Panc1 (cell line): ENCODE measurements around the gene ERC2. TPM values are rescaled to one million over a fixed set of nuclear protein-coding genes. Genes with fewer than 3 reads are reported as not detected.

ENCODE experiments used
- ATAC-seq: fragments of 200-7000 bp; cut with Tn5 transposase; 2 replicates; pipeline ENCODE4 v1.9.1; 2020; ENCODE audit warnings: mild to moderate bottlenecking, moderate library complexity
- BruUV-seq: library from RNA; stranded (reverse); fragments of 400-500 nt; replicated peaks from 2 replicates; lab custom pipeline; 2021; lab: Mats Ljungman, UMichigan
- CTCF ChIA-PET: fragments of 300-600 bp; sonication (Branson Sonifier 250); formaldehyde crosslinking; loops from one replicate; lab custom pipeline; 2022; ENCODE audit warnings: antibody characterized with exemption; lab: Charles Lee
- POLR2A ChIA-PET: fragments of 300-600 bp; sonication (Branson Sonifier 250); formaldehyde crosslinking; loops from one replicate; lab custom pipeline; 2022; ENCODE audit warnings: antibody characterized with exemption; lab: Charles Lee
- DNase-seq: peaks from one replicate; pipeline ENCODE4 v3.0.0-alpha.2; 2010; ENCODE audit warnings: low read depth, low spot score
- H3K27ac ChIP-seq: 2 replicates; pipeline ENCODE4 v1.5.1; 2011; ENCODE audit warnings: mild to moderate bottlenecking, low read length, inconsistent platforms
- H3K27me3 ChIP-seq: fragments of 200-500 bp; sonication (Bioruptor generic); 2 replicates; pipeline ENCODE4 v1.6.0; 2014; ENCODE audit warnings: low read length, inconsistent platforms; ENCODE audit not compliant: control insufficient read depth, insufficient read depth
- H3K36me3 ChIP-seq: fragments of 200-500 bp; sonication (Bioruptor generic); 2 replicates; pipeline ENCODE4 v1.5.1; 2014; ENCODE audit warnings: inconsistent platforms, mild to moderate bottlenecking, low read length, moderate library complexity; ENCODE audit not compliant: control insufficient read depth, insufficient read depth
- H3K4me1 ChIP-seq: 2 replicates; pipeline ENCODE4 v1.5.1; 2011; ENCODE audit warnings: inconsistent platforms, mild to moderate bottlenecking, low read length, moderate library complexity; ENCODE audit not compliant: control insufficient read depth, insufficient read depth
- H3K4me3 ChIP-seq, 2 experiments: 2 replicates each; pipeline ENCODE4 v1.5.1; 2011 to 2012; ENCODE audit warnings: low read depth in 2 of 2, low read length in 2 of 2, mild to moderate bottlenecking in 2 of 2, inconsistent platforms in 1 of 2, moderate library complexity in 1 of 2
- H3K9me3 ChIP-seq: fragments of 200-500 bp; sonication (Bioruptor generic); 2 replicates; pipeline ENCODE4 v1.5.1; 2014; ENCODE audit warnings: low read depth, mild to moderate bottlenecking, inconsistent platforms, low read length, moderate library complexity; ENCODE audit not compliant: control insufficient read depth, insufficient read depth
- CTCF ChIP-seq: fragments of 450-650 bp; IDR thresholded peaks from 2 replicates; pipeline ENCODE4 v1.5.1; 2017; ENCODE audit warnings: mild to moderate bottlenecking
- POLR2AphosphoS5 ChIP-seq: IDR thresholded peaks from 2 replicates; pipeline ENCODE4 v1.6.1; 2012; ENCODE audit warnings: mild to moderate bottlenecking, low read depth, low read length, moderate library complexity
- SIN3A ChIP-seq: IDR thresholded peaks from 2 replicates; pipeline ENCODE4 v1.6.1; 2012; ENCODE audit warnings: low read depth, mild to moderate bottlenecking, low read length, moderate library complexity, borderline replicate concordance; ENCODE audit not compliant: insufficient read depth
- TCF7L2 ChIP-seq: IDR thresholded peaks from 2 replicates; pipeline ENCODE4 v1.6.1; 2011; ENCODE audit warnings: mild to moderate bottlenecking, low read depth, low read length, inconsistent platforms
- in situ Hi-C: cut with HindIII; loops from 2 replicates; pipeline ENCODE4 v1.10.0; 2016; ENCODE audit warnings: low sequenced_read_pairs, low pct_unique_long_range_greater_than_20kb
- intact Hi-C: fragments of 100-400 bp; cut with micrococcal nuclease; formaldehyde crosslinking; loops from one replicate; pipeline ENCODE4 v1.10.0; 2022; ENCODE audit not compliant: unreplicated experiment
- total RNA-seq: library from RNA; stranded (reverse); gene quantifications from one replicate; pipeline ENCODE4 v1.2.1, GENCODE V29; 2021; ENCODE audit not compliant: unreplicated experiment
- TF ChIP-seq, protein P1 (sequence below), 2 experiments: IDR thresholded peaks; 2 replicates each; pipeline ENCODE4 v1.6.1; 2011 to 2012; ENCODE audit warnings: low read depth in 2 of 2, control low read depth in 1 of 2, low read length in 1 of 2, mild to moderate bottlenecking in 1 of 2, moderate library complexity in 1 of 2; ENCODE audit not compliant: insufficient read depth in 1 of 2

ERC2 gene
- total RNA-seq, 1 experiment from 2014 or later: 0.33 TPM

- DNase-seq (no peak), ATAC-seq (no peak)
- CTCF ChIA-PET: no interaction called here
- Histone ChIP-seq H3K4me3 (no peak overlapping the region), H3K27me3 (no peaks in the 10 kb centered on the region; the same call in 1 of the 2 replicates), H3K9me3 (no peaks in the 10 kb centered on the region), H3K4me1 (no peaks in the 10 kb centered on the region), H3K27ac (no peak overlapping the region), H3K36me3 (no peaks in the 10 kb centered on the region)
- in situ Hi-C loops (no loop called here), intact Hi-C loops (no loop called here)
- BruUV-seq: no TSS peak
- TF ChIP-seq SIN3A (no peak), TCF7L2 (no peak), POLR2AphosphoS5 (no peak), CTCF (no peak)
- TF ChIP-seq, protein P1, sequence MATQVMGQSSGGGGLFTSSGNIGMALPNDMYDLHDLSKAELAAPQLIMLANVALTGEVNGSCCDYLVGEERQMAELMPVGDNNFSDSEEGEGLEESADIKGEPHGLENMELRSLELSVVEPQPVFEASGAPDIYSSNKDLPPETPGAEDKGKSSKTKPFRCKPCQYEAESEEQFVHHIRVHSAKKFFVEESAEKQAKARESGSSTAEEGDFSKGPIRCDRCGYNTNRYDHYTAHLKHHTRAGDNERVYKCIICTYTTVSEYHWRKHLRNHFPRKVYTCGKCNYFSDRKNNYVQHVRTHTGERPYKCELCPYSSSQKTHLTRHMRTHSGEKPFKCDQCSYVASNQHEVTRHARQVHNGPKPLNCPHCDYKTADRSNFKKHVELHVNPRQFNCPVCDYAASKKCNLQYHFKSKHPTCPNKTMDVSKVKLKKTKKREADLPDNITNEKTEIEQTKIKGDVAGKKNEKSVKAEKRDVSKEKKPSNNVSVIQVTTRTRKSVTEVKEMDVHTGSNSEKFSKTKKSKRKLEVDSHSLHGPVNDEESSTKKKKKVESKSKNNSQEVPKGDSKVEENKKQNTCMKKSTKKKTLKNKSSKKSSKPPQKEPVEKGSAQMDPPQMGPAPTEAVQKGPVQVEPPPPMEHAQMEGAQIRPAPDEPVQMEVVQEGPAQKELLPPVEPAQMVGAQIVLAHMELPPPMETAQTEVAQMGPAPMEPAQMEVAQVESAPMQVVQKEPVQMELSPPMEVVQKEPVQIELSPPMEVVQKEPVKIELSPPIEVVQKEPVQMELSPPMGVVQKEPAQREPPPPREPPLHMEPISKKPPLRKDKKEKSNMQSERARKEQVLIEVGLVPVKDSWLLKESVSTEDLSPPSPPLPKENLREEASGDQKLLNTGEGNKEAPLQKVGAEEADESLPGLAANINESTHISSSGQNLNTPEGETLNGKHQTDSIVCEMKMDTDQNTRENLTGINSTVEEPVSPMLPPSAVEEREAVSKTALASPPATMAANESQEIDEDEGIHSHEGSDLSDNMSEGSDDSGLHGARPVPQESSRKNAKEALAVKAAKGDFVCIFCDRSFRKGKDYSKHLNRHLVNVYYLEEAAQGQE (IDR thresholded peaks at IDR 0.05; ENCODE audit: insufficient read depth in 1 of 2, low read depth in 2 of 2, low read length in 1 of 2): no peak
- POLR2A ChIA-PET: no interaction called here
Observed at GRCh38 chr3:55658690-55659562, 809.3 kb downstream of the ERC2 start.

- no TSS peak for BruUV-seq
- intact Hi-C loops: no loop called here
Observed at GRCh38 chr3:55658270-55658669, 810.0 kb downstream of the ERC2 start.

More at GRCh38 chr3:55658270-55658669, 810.0 kb downstream of the ERC2 start:
- no peak overlapping the region for H3K27ac ChIP-seq
- in situ Hi-C loops: no loop called here
- CTCF ChIA-PET: no interaction called here
- ATAC-seq: no peak
- no peaks in the 10 kb centered on the region for H3K4me1 ChIP-seq
- no peak overlapping the region for H3K4me3 ChIP-seq
- no peak for DNase-seq
- H3K9me3 ChIP-seq: no peaks in the 10 kb centered on the region
- TF ChIP-seq, protein P1 (IDR thresholded peaks at IDR 0.05; ENCODE audit: insufficient read depth in 1 of 2, low read depth in 2 of 2, low read length in 1 of 2): no peak
- TF ChIP-seq TCF7L2 (no peak), CTCF (no peak)
- no peaks in the 10 kb centered on the region; the same call in 1 of the 2 replicates for H3K27me3 ChIP-seq
- POLR2A ChIA-PET: no interaction called here
- H3K36me3 ChIP-seq: no peaks in the 10 kb centered on the region
